ENCODE data around the gene ATAD3B.
A peak's percentile ranks its signal among the peaks of the same experiment; 100 is the strongest.
"Not testable (repeated sequence)": the region's sequence is repeated elsewhere in the genome, so short reads cannot be mapped to it uniquely, and the experiment has no call there.

The ATAD3B gene, protein sequence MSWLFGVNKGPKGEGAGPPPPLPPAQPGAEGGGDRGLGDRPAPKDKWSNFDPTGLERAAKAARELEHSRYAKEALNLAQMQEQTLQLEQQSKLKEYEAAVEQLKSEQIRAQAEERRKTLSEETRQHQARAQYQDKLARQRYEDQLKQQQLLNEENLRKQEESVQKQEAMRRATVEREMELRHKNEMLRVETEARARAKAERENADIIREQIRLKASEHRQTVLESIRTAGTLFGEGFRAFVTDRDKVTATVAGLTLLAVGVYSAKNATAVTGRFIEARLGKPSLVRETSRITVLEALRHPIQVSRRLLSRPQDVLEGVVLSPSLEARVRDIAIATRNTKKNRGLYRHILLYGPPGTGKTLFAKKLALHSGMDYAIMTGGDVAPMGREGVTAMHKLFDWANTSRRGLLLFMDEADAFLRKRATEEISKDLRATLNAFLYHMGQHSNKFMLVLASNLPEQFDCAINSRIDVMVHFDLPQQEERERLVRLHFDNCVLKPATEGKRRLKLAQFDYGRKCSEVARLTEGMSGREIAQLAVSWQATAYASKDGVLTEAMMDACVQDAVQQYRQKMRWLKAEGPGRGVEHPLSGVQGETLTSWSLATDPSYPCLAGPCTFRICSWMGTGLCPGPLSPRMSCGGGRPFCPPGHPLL

DNA sequence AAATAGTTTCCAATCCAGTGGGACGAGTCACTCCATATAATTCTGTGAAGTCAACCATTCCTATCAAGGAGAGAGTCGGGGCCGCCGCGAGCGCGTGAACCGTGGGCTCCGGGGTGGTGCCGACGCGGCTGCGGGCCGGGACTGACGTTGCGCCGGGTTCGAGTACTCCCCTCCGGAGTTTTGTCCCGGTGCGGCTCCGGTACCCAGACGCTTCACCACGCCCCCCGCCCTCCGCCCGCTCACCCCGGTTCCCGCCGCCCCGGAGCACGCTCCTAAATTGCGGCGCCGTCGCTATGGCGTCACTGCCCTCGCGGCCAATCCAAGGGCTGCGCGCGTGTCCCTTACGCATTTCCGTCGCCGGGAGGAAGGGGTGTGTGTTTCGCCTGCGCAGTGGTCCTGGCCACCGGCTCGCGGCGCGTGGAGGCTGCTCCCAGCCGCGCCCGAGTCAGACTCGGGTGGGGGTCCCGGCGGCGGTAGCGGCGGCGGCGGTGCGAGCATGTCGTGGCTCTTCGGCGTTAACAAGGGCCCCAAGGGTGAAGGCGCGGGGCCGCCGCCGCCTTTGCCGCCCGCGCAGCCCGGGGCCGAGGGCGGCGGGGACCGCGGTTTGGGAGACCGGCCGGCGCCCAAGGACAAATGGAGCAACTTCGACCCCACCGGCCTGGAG lies at the start of gene ATAD3B:
ATAD3B (plus strand) TSS at position 377 of the 664 bp plus-strand sequence; CDS start at position 497, 120 bp downstream.
- Mint-ChIP-seq H3K4me3 (peak within 1 kb of the TSS; percentile 91), H3K27ac (peak within 1 kb of the TSS; percentile 93), H3K27me3 (no peaks in the 10 kb centered on the region), H3K36me3 (no peaks in the 10 kb centered on the region), H3K4me1 (peaks cover 17% of the 10 kb centered on the region), H3K9me3 (no peaks in the 10 kb centered on the region)
- ATAC-seq (ENCODE audit: low read depth) (peak; percentile 95), DNase-seq (ENCODE audit: low spot score in 2 of 2) (peak; percentile 77 to 80)

DNA sequence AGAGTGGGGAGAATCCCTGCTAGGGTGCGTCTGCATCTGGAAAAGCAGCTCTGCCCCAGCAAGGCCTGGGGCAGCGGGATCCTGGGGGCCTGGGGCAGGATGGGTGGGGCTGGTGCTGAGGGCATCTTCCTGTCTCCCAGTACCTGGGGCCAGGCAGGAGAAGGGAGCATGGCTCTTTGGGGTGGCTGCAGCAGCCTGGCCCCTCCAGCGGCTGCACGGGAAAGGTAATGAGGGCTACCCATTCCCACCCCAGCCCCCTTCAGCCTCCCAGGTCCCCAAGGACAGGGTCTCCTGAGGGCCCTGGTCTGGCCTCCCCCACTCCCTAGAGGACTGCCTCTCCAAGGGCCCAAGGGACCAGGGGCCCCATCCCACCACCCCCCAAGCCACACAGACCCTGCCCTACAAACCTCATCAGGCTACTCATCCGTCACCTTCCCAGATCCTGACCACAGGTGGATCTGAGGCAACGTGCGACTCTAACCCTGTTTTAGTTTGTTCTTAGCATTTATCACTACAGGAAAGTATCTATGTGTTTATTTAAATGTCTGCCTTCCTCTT lies 49.6 kb upstream of the ATAD3B start:
- peaks cover 23% of the 10 kb centered on the region for H3K27me3 Mint-ChIP-seq
- peaks cover 3% of the 10 kb centered on the region for H3K4me1 Mint-ChIP-seq
- H3K27ac Mint-ChIP-seq = no peak overlapping the region
- no peak overlapping the region for H3K4me3 Mint-ChIP-seq
- ATAC-seq (ENCODE audit: low read depth) (no peak), DNase-seq (ENCODE audit: low spot score in 2 of 2) (no peak)
- H3K36me3 Mint-ChIP-seq = peaks cover 2% of the 10 kb centered on the region
- H3K9me3 Mint-ChIP-seq = no peaks in the 10 kb centered on the region

DNA sequence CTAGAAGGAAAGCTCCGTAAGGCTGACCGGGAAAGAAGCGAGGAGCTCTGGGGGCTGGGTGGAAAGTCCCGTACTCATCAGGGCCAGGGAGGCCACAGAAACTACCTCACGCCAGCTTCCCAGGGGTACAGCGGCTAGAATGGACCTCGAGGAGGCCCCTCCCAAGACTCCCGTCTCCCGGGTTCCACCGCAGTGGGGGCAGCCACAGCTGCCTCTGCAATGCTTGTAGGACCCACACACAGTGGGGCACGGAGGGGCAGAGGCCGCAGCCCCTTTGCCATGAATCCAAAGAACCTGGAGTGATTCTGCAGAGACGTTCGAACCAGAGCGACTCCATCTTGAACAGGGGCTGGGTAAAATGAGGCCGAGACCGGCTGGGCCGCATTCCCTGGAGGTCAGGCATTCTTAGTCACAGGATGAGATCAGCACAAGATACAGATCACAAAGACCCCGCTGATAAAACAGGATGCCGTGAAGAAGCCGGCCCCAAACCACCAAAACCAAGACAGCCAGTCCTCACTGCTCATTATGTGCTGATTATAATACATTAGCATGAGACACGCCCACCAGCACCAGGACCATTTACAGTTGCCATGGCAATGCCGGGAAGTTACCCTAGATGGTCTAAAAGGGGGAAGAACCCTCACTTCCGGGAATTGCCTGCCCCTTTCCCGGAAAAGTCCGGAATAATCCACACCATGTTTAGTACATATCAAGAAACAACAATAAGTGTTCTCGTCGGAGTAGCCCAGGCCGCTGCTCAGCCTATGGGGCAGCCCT lies 48.9 kb upstream of the ATAD3B start:
- DNase-seq (ENCODE audit: low spot score in 2 of 2) (no peak), ATAC-seq (ENCODE audit: low read depth) (peak; percentile 31)
- H3K4me1 Mint-ChIP-seq = peaks cover 3% of the 10 kb centered on the region
- H3K9me3 Mint-ChIP-seq = no peaks in the 10 kb centered on the region
- no peak overlapping the region for H3K27ac Mint-ChIP-seq
- H3K36me3 Mint-ChIP-seq = peaks cover 2% of the 10 kb centered on the region
- H3K27me3 Mint-ChIP-seq = peaks cover 24% of the 10 kb centered on the region
- no peak overlapping the region for H3K4me3 Mint-ChIP-seq

DNA sequence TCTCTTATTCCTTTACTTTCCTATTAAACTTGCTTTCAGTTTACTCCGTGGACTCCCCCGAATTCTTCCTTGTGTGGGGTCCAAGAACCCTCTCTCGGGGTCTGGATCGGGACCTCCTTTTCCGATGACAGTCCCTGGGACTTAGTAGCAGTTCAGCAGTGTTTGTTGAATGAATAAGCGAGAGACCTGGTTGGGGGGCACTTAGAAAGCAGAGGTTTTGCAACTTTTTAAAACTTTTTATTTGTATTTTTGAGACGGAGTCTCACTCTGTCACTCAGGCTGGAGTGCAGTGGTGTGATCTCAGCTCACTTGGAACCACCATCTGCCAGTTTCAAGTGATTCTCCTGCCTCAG lies 48.3 kb upstream of the ATAD3B start:
- peaks cover 21% of the 10 kb centered on the region for H3K27me3 Mint-ChIP-seq

DNA sequence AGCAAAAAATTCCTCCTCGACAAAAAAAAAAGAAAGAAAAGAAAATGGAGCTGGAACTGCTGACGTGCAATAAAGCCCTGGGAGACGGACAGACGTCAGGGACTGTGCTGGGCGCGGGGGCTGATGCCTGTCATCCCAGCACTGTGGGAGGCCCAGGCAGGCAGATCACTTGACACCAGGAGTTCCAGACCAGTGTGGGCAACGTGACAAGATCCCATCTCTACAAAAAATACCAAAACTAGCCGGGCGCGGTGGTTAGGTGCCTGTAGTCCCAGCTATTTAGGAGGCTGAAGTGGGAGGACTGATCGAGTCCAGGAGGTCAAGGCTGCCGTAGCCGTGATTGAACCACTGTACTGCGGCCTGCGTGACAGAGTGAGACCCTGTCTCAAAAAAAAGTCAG lies 46.9 kb upstream of the ATAD3B start:
- Mint-ChIP-seq H3K9me3 (no peaks in the 10 kb centered on the region), H3K4me3 (no peak overlapping the region), H3K36me3 (peaks cover 4% of the 10 kb centered on the region), H3K4me1 (peaks cover 3% of the 10 kb centered on the region), H3K27me3 (peaks cover 24% of the 10 kb centered on the region), H3K27ac (no peak overlapping the region)
- DNase-seq (ENCODE audit: low spot score in 2 of 2) (no peak), ATAC-seq (ENCODE audit: low read depth) (no peak)

More for the DNA sequence above, 48.3 kb upstream of the ATAD3B start:
- Mint-ChIP-seq H3K9me3 (no peaks in the 10 kb centered on the region), H3K4me1 (peaks cover 3% of the 10 kb centered on the region), H3K27ac (no peak overlapping the region), H3K4me3 (no peak overlapping the region), H3K36me3 (peaks cover 2% of the 10 kb centered on the region)
- DNase-seq (ENCODE audit: low spot score in 2 of 2) (no peak), ATAC-seq (ENCODE audit: low read depth) (no peak)

DNA sequence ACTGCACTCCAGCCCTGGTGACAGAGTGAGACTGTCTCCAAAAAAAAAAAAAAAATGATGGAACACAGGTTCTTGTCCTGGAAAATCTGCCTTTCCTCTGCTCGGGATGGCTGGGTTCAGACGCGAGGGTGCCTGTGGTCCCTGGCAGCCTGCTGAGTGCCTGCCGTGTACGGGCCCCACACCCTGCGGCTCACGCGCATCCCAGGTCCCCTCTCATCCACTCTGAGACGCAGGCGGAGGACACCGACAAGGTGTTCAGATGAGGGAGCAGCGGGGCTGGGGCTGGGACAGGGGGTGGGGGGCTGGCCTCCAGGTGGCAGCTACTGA lies 46.2 kb upstream of the ATAD3B start:
- H3K36me3 Mint-ChIP-seq = peaks cover 4% of the 10 kb centered on the region
- H3K27ac Mint-ChIP-seq = no peak overlapping the region
- no peaks in the 10 kb centered on the region for H3K9me3 Mint-ChIP-seq
- peaks cover 27% of the 10 kb centered on the region for H3K27me3 Mint-ChIP-seq
- DNase-seq (ENCODE audit: low spot score in 2 of 2) = no peak
- no peak for ATAC-seq (ENCODE audit: low read depth)
- H3K4me1 Mint-ChIP-seq = peaks cover 3% of the 10 kb centered on the region
- no peak overlapping the region for H3K4me3 Mint-ChIP-seq

DNA sequence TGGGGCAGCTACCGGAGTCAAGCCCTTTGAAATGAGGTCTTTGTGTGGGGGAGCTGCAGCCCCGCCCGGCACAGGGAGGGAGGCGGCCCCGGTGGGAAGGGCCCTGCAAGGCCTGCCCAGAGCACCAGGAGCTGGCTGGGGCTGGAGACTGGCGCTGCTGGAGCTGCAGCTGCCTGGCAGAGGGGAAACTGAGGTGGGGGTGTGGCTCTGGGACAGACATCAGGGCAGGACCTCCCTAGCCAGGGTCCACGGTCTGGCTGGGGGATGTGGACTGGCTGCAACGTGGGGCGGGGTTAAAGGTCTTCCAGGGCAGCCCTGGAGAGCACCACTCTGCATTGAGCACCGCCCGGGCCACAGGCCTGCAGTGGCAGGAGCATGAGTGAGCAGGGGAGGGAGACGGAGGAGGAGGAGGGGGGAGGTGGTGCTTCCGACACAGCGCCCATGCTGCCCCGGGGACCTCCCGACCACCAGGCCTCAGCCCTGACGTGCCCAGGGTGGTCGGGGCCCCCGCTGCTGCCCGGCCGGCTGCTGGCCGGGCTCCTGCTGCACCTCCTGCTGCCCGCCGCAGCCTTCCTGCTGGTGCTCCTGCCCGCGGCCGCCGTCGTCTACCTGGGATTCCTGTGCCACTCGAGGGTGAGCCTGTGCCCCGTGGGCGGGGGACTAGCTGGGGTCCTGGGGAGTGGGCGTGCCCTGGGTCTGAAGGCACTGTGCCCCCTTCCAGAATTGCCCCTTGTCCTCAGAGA lies 45.6 kb upstream of the ATAD3B start:
- H3K9me3 Mint-ChIP-seq = no peaks in the 10 kb centered on the region
- H3K4me3 Mint-ChIP-seq = peak overlapping the region; percentile 44
- H3K27me3 Mint-ChIP-seq = peaks cover 24% of the 10 kb centered on the region
- no peak overlapping the region for H3K27ac Mint-ChIP-seq
- no peaks in the 10 kb centered on the region for H3K4me1 Mint-ChIP-seq
- peaks cover 2% of the 10 kb centered on the region for H3K36me3 Mint-ChIP-seq
- DNase-seq (ENCODE audit: low spot score in 2 of 2) (peak in 1 of 2 donors; percentile 18), ATAC-seq (ENCODE audit: low read depth) (no peak)

DNA sequence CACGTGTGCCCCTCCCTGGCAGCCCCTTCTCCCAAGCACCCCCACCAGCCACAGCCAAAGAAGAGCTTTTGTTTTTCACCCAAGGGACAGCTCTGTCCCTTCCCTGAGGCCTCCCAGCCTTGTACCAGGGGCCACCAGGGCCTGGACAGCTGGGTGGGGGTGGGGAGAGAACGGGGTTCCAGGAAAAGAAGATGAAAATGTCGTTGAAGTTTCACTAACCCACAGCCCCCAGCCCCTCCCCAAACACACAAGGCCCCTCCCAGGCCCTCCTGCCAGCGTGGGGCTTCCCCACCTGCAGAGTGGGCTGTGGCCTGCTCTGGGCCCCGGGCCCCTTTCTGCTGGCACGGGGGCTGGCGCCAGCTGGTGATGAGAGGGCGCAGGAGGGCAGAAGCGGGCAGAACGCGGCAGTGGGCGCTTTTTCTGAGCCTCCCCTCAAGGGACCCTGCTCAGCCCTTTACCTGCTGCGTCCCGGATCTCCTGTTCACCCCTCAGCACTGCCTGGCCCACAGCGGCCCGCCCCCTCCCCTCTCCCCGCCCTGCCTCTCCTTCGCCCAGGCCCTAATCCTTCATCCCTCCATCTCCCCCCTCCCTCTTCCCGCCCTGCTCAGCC lies 45.0 kb upstream of the ATAD3B start:
- no peaks in the 10 kb centered on the region for H3K9me3 Mint-ChIP-seq
- ATAC-seq (ENCODE audit: low read depth) (peak; percentile 29), DNase-seq (ENCODE audit: low spot score in 2 of 2) (peak in 1 of 2 donors; percentile 15)
- peaks cover 2% of the 10 kb centered on the region for H3K36me3 Mint-ChIP-seq
- H3K4me1 Mint-ChIP-seq = no peaks in the 10 kb centered on the region
- peak overlapping the region; percentile 44 for H3K4me3 Mint-ChIP-seq
- H3K27ac Mint-ChIP-seq = no peak overlapping the region
- peaks cover 24% of the 10 kb centered on the region for H3K27me3 Mint-ChIP-seq

DNA sequence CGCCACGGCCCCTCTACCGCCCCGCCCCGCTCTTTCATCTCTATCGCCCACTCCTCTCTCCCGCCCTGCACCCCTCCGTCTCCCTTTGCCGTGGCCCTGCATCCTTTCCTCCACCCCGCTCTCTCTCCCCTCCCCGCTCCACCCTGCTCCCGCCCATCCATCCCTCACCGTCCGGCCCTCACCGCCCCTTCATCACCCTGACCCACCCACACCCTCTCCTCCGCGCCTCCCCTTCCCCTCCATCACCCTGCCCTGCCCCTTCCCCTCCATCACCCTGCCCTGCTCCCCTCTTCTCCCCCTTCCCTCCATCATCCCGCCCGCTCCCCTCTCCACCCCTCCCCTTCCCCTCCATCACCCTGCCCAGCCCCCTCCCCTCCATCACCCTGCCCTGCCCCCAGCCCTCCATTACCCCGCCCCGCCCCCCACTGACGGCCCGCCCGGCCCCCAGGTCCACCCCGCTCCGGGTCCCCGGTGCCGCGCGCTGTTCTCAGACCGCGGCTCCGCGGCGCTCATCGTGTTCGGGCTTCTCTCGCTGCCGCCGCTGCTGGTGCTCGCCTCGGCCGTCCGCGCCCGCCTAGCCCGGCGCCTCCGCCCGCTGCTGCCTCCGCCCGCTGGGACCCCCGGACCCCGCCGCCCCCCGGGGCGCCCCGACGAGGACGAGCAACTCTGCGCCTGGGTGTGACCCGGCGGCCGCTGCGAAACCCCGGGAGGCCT lies 44.3 kb upstream of the ATAD3B start:
- no peak overlapping the region for H3K4me3 Mint-ChIP-seq
- ATAC-seq (ENCODE audit: low read depth) (no peak), DNase-seq (ENCODE audit: low spot score in 2 of 2) (no peak)
- H3K4me1 Mint-ChIP-seq = no peaks in the 10 kb centered on the region
- no peak overlapping the region for H3K27ac Mint-ChIP-seq
- peaks cover 2% of the 10 kb centered on the region for H3K36me3 Mint-ChIP-seq
- H3K9me3 Mint-ChIP-seq = no peaks in the 10 kb centered on the region
- peaks cover 23% of the 10 kb centered on the region for H3K27me3 Mint-ChIP-seq

DNA sequence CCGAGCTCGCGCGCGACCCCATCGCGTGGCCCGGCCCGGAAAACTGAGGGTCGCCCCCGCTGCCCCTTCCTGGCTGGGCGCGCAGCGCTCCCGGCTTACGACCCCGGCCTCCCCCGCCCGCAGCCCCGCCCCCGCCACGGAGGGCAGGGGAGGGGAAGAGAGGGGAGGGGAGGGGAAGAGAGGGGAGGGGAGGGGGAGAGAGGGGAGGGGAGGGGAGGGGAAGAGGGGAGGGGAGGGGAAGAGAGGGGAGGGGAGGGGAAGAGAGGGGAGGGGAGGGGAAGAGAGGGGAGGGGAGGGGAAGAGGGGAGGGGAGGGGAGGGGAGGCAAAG lies 43.8 kb upstream of the ATAD3B start:
- Mint-ChIP-seq H3K4me1 (no peaks in the 10 kb centered on the region), H3K36me3 (peaks cover 2% of the 10 kb centered on the region), H3K9me3 (no peaks in the 10 kb centered on the region), H3K4me3 (no peak overlapping the region), H3K27me3 (peaks cover 23% of the 10 kb centered on the region), H3K27ac (no peak overlapping the region)
- DNase-seq (ENCODE audit: low spot score in 2 of 2) (no peak), ATAC-seq (ENCODE audit: low read depth) (no peak)

DNA sequence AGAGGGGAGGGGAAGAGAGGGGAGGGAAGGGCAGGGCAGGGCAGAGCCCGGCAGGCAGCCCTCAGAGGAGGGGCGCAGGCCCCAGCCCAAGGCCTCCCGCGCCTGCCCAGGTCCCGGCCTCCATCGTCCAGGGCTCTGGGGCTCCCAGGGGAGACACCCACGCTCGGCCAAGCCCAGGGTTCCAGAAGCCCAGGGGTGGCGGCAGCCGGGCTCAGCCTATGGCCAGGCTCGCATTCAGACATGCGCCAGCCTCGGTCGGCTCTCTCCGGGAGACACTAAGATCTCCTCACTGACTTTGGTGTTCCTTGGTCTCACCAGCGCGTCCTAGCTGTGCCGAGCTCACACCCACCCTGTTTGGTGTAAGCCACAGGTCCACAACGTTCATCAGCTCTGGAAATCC lies 43.4 kb upstream of the ATAD3B start:
- no peak overlapping the region for H3K27ac Mint-ChIP-seq

DNA sequence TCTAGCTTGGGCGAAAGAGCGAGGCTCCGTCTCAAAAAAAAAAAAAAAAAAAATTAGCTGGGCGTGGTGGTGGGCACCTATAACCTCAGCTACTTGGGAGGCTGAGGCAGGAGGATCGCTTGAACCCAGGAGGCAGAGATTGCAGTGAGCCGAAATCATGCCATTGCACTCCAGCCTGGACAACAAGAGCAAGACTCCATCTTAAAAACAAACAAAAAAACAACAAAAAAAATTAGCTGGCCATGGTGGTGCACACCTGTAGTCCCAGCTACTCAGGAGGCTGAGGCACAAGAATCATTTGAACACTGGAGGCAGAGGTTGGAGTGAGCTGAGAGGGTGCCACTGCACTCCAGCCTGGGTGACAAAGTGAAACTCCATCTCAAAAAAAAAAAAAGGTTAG lies 42.6 kb upstream of the ATAD3B start:
- H3K4me1 Mint-ChIP-seq; ATAC-seq (ENCODE audit: low read depth); H3K9me3 Mint-ChIP-seq; H3K4me3 Mint-ChIP-seq; DNase-seq (ENCODE audit: low spot score in 2 of 2); H3K27ac Mint-ChIP-seq; H3K36me3 Mint-ChIP-seq: not testable (repeated sequence)
- peaks cover 21% of the 10 kb centered on the region for H3K27me3 Mint-ChIP-seq

More for the DNA sequence above, 43.4 kb upstream of the ATAD3B start:
- Mint-ChIP-seq H3K4me1 (no peaks in the 10 kb centered on the region), H3K27me3 (peaks cover 19% of the 10 kb centered on the region), H3K9me3 (no peaks in the 10 kb centered on the region), H3K36me3 (peaks cover 2% of the 10 kb centered on the region), H3K4me3 (no peak overlapping the region)
- DNase-seq (ENCODE audit: low spot score in 2 of 2) = peak in 1 of 2 donors; percentile 14
- no peak for ATAC-seq (ENCODE audit: low read depth)

Data from memory B cell (primary cell).